ENCODE measurements around the gene NELFCD. TPM values are rescaled to one million over a fixed set of nuclear protein-coding genes. Genes with fewer than 3 reads are reported as not detected.
"Not testable (repeated sequence)": the region's sequence is repeated elsewhere in the genome, so short reads cannot be mapped to it uniquely, and the experiment has no call there.

Gene NELFCD
- total RNA-seq, 1 donor from 2014 or later, result 81.2 TPM

DNA sequence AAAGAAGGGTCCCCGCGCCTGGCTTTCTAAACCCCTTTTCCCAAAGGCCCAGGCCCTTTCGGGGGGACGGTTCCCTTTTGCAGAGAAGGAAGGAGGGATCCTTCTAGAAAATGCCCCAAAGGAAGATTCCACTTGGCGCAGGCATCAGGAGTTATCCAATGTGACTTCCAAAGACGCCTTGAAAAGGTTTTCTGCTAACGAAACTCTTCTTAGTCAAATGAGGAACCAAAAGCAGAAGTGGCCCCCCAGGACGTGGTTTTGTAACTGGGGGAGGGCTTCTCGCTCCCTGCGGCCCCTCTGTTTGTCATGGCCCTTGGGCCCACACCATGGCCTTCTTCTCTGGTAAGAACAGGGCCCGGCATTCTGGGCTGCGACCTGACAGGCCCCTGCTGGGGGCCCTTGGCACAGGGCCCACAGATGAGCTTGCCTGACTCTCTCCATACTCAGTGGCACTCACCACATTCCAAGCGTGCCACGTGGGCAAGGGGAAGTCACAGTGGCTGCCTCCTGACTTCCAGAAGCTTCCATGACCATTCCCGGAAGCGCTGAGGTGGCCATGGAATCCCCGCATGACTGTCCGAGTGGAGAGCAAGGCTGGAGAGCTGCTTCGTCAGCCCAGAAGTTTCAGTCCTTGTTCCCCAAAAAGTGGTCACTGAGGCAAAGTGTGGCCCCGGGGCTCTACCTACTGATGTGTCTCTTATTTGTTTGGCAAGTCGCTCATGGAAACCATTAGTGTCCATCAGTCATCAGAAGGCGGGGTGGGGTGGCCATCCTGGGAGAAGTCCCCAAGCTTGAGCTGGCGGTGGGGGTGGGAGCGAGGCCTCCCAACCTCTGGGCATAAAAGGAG lies 26.8 kb downstream of the NELFCD start:
- intact Hi-C loops (cut with micrococcal nuclease), result loop anchor here (2.0 kb wide), 2 partner anchors 25 to 27 kb away; partner anchors contain the start of genes ATP5F1E and NELFCD

DNA sequence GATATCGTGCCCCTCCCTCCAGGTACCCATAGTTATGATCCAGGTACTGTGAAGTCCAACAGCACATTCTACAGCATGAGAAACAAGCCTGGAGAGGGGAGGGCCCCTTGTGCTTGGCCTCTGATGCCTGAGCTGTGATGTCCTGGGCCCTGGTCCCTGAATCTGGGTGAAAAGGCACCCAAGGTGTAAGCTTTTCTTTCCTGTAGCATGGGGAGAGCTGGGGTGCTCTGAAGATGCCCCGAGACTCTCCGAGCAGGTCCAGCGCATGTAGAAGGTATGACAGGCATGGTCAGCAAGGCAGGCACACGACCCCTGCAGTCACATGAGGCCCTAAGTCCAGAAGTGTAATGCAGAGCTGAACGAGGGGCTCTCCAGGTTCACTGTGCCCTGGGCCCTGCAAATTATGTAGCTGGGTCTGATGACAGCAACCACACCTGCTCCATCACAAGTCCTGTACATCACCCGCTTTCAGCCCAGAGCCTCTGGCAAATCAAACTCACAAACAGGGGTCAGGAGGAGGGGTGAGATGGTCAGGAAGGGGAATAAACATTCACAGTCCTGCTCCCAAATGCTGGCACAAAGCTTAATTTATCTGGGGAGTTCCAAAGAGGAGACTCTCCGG lies 27.8 kb downstream of the NELFCD start:
- intact Hi-C loops (cut with micrococcal nuclease), result no loop called here

DNA sequence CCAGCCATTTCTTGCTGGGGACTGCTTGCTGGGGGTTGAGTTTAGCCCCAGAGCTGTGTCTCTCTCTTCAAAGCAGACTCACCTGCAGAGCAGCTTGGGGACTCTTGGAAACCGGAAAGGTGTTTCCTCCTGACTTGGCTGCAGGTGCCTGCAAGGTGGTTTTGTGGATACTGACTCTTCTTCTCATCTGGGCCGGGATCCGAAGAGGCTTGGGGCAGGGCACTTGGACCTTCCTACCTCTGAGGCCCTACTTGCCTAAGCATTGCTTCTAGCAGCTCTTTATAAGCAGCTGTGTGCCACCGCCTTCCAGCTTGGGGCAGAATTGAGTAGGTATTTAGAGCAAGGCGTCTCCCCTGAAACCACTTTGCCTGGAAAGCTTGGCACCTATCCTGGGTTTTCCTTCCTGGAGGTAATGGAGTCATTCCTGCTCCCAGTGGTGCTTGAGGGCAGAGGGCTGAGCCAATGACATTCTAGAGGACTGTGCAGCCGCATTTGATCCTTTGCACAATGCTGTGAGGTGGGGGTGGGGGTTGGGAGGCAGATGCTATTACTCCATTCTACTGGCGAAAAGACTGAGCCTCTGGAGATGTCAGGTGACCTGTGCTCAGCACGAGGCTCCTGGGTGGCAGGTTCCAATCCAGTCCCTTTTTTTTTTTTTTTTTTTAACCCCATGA lies 29.4 kb downstream of the NELFCD start:
- intact Hi-C loops (cut with micrococcal nuclease), result no loop called here

DNA sequence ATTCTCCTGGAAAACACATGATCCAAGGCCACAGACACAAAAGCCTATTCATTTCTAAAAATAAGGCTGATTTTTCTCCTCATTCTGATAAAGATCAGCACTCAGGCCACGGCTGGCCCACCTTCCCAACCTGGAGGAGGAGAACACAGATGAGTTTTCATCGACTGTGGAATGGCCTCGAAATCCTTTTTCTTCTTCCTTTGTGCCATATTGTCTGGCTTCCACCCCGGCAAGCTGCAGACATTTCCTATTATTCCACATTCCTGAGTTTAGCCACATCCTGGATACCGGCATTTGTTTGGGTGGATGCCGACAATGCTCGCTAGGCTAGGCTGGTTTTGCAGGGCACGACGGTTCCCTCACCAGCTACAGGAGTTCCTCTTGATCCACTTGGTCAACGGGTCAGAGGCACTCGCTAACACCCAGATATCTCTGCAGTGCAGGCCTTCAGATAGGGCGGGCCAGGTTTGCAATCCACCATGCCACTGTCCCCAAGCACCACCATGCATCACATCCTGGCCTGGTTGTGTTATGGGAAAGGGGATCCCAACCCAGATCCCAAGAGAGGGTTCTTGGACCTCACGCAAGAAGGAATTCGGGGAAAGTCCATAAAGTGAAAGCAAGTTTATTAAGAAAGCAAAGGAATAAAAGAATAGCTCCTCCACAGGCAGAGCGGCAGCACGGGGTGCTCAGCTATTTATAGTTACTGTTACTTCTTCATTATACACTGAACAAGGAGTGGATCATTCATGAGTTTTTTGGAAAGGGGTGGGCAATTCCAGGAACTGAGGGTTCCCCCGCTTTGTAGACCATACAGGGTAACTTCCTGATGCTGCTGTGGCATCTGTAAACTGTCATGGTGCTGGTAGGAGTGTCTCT lies 30.2 kb downstream of the NELFCD start:
- intact Hi-C loops (cut with micrococcal nuclease), result no loop called here

GRCh38 chr20:59011874-59012157 lies 30.8 kb downstream of the NELFCD start:
- intact Hi-C loops (cut with micrococcal nuclease), result not testable (repeated sequence)

DNA sequence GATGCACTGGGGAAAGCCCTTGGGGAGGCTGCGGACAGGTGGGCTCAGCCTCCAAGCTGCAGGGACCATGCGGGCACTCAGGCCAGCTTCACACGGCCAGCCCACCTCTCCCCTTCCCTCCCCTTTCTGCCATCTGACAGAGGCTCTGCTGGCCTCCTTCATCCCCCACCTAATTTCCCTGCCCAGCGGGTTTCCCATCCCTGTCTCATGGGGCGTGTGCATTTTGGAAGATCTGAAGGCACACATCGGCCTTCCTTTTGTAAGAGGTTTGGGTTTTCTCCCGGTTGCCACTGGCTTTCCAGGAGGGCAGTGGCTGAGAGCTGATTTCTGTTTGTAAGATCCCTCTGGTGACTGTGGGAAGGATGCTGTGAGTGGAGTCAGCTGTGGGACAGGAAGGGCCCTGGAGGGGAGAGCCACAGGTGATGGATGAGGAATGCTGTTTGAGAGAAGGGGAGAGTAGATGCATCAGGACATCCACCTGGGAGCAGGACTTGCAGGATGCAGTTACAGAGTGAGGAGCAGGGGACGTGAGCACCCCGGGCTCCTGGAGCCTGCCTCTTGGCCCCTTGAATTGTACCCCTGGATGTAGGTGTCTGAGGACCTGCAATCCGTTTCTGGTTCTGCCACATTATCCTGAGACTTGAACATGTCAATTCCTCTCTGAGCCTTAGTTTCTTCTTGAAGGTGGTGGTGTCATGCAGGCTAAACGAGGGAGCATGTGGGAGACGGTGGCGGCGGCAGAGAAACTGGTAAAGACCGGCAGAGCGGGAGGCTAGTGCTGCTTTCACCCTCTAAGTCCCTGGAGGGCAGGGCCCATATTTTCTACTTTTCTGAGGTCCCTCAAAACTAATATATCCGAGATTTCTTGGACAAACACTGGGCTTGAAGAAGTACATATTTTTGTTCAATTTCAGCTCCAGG lies 32.2 kb downstream of the NELFCD start:
- intact Hi-C loops (cut with micrococcal nuclease), result no loop called here

DNA sequence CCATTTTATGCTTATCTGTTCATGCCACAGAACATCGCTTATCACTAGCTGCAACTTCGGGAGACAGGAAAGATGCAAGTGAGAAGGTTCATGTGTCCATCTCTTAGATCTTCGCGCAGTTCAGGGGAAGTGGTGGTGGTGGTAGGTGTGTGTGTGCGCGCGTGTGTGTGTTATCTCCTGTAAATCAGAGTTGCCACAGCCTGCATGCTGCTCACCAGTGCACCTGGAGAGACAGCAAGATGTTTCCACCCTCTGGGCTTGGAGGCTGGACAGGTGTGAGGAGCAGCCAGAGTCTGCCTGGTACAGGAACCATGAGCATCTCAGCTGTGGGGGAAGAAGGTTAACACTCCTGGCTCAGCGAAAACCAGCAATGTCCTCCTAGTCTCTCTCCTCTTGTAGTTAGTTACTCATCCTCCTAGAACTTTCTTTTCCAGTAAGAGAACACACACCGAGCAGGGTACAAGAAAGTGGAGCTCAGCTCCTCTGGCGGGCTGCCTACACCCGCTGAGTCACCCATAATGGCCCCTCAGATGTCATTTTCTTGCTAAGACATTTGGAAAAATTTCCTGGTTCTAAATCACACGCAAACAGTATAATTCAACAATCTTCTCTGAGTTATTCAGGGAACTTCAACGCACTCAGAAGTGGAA lies 33.0 kb downstream of the NELFCD start:
- intact Hi-C loops (cut with micrococcal nuclease), result no loop called here

GRCh38 chr20:59014680-59015389 lies 33.8 kb downstream of the NELFCD start:
- intact Hi-C loops (cut with micrococcal nuclease), result no loop called here

GRCh38 chr20:59015411-59015810 lies 34.4 kb downstream of the NELFCD start:
- intact Hi-C loops (cut with micrococcal nuclease), result no loop called here

DNA sequence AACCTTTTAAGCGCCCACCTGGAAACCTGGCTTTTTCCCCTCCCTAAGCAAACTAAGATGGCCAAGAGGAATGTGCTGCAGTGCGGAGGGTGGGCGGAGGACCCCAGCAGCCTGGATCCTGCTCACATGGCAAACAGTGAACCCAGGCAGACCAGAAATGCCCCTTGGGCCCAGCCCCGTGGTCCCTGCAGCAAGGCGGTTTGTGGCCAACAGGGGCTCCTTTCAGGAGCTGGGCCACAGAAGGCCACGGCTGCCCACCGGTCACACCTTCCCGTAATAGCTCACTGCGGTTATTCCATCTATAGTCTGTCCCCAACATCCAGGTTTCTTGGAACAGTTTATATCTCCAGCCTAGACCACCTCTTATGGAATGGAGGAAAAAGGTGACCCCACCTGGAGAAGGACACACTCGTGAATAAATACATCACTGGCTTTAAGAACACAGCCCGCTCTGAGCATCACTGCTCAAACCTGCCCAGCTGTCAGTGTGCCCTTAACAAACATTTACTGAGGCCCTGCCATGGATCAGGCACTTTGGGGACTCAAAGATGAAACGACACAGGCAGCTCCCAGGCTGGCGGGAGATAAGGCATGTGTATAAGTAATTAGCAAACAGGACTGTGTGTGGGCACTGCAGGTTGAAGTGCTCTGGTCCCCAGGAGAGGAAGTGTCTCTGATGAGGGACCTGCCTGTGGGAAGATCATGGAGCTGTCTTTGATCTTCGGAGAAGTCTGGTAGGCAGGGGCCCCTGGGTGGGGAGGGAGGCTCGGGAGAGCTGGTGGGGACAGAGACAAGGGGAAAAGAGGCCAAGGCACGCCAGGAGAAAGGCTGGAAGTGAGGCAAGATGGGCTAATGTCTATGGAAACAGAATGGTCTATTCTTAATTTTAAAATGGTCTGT lies 35.0 kb downstream of the NELFCD start:
- intact Hi-C loops (cut with micrococcal nuclease), result no loop called here

DNA sequence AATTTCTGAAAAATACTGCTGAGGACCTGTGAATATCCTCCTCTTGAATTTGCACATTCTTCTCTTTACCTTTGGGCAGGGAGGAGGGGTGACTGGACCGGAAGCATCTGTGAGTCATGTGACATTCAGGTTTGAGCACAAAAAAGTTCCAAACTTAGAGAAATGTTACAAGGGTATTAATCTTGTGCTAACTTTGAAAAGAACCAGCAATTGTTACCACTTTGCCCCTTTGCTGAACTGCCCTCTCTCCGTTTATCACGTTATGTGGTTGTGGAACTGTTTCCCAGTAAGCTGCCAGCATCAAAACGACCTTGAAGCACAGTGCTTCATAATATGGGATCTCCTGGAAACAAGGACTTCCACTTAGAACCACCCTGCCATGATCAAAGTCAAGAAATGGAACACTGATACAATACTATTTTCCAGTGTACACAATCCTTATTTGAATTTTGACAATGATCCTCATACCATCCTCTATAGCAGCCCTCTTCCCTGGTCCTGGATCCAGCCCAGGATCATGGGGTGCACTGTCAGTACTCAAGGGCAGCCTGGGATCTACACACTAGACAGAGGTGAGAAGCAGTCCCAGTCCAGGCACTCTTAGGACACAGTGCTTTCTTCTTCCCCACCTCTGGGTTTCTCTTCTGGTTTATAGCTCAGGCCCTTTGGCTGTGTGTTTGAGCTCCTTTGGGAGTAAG lies 35.9 kb downstream of the NELFCD start:
- intact Hi-C loops (cut with micrococcal nuclease), result no loop called here

DNA sequence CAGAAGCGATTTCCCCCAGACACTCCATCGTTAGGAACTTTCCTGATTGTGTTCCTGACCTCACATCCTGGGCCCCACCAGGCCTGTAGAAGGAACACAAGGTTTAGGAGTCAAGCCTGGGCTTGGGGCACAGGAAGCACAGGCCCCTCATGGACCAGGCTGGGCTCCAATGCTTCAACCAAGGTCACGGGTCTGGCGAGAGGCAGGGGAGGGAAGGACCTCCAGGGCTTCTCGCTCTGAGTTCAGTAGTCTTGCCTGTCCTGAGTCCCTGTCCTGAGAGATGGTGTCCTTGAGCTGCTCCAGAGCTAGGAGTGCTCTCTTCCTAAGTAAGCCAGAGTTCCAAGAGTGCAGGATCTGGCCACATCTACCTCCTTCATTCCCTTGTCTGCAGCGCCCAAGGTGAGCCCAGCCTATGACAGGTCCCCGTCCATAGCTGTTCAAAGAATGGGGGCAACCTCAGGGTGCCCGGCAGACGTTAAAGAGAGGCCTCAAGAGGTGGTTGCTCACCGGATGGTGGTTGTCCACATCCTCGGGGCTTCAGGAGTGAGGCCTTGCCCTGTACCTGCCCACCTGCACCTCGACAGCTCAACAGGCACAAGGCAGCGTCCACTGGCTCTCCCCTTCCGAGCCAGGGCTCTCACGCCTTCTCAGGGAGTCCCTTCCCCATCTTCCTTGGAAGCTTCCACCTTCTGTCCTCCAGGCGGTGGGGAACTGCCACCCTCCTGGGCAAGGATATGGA lies 36.6 kb downstream of the NELFCD start:
- intact Hi-C loops (cut with micrococcal nuclease), result no loop called here

DNA sequence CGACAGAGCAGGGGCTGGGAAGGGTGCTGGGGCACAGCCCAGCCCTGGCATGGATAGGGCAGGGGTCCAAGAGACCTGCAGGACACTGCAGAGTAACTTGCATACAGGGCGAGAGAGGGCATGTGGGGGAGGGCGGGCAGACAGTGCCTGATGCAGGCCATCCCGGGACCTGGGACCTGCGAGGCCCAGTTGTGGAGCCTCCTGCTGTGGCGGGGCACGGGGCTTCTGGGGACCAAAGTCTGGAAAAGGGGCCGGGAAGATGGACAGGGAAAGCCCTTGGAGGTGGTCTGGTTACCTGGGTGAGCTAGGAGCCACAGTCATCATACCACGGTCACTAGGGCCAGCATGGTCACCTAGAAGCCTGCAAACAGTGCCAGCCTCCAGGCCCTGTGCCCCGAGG lies 37.8 kb downstream of the NELFCD start:
- intact Hi-C loops (cut with micrococcal nuclease), result no loop called here

- intact Hi-C loops (cut with micrococcal nuclease), result no loop called here
Observed at GRCh38 chr20:59019217-59019616, 38.2 kb downstream of the NELFCD start, which contains the start of gene TUBB1. Gene TUBB1 (plus strand): TSS chr20:59019429. CDS start chr20:59019523, 94 bp downstream.

- intact Hi-C loops (cut with micrococcal nuclease), result loop anchor here (10.0 kb wide), 1 partner anchor 64 kb away; no protein-coding TSS in a partner anchor
Observed at GRCh38 chr20:59020938-59021551, 40.0 kb downstream of the NELFCD start.

- intact Hi-C loops (cut with micrococcal nuclease), result loop anchor here (10.0 kb wide), 1 partner anchor 62 kb away; no protein-coding TSS in a partner anchor
Observed at GRCh38 chr20:59022754-59023153, 41.7 kb downstream of the NELFCD start.
